ENCODE measurements around the gene AJAP1.

DNA sequence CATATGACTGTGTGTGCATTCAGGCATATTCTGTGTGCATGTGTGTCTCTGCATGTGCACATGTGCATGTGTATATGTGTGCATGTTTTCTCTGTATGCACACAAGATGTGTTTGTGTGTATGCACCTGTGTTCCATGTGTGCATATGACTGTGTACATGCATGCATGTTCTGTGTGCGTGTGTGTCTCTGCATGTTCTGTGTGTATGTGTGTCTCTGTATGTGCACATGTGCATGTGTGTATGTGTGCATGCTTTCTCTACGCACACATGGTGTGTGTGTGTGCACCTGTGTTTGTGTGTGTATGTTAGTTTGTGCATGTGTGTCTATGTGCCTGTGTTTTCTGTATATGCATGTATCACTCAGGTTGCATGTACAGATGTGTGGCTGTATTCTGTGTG, 42.3 kb downstream of the AJAP1 start:
- TF ChIP-seq POLR2A (IDR thresholded peaks at IDR 0.05): no peak
- TF ChIP-seq, protein P1, sequence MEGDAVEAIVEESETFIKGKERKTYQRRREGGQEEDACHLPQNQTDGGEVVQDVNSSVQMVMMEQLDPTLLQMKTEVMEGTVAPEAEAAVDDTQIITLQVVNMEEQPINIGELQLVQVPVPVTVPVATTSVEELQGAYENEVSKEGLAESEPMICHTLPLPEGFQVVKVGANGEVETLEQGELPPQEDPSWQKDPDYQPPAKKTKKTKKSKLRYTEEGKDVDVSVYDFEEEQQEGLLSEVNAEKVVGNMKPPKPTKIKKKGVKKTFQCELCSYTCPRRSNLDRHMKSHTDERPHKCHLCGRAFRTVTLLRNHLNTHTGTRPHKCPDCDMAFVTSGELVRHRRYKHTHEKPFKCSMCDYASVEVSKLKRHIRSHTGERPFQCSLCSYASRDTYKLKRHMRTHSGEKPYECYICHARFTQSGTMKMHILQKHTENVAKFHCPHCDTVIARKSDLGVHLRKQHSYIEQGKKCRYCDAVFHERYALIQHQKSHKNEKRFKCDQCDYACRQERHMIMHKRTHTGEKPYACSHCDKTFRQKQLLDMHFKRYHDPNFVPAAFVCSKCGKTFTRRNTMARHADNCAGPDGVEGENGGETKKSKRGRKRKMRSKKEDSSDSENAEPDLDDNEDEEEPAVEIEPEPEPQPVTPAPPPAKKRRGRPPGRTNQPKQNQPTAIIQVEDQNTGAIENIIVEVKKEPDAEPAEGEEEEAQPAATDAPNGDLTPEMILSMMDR (IDR thresholded peaks at IDR 0.05): no peak
- TF ChIP-seq EP300 (IDR thresholded peaks at IDR 0.05): no peak

Measured in ovary (tissue), 3 donors.